ENCODE measurements around the gene ZNF503.
A peak's percentile ranks its signal among the peaks of the same experiment; 100 is the strongest.
"Not testable (repeated sequence)": the region's sequence is repeated elsewhere in the genome, so short reads cannot be mapped to it uniquely, and the experiment has no call there.

Gene ZNF503

DNA sequence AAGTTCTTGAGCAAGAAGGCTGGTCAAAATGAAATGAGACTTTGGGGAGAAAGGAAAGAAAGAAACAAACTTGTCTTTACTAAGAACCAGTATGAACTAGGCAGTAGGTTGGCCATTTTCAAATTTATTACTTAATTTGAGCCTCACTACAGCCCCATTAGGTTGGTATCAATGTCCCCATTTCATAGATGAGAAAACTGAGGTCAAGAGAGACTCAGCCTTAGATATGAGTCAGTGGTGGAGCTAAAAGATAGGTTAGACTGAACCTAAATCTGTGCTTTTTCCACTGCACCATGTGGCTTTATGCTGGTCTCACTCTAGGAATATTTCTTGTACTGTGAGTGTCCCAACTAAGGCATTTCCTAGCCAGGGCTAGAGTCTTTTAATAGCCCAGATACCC, 8.8 kb downstream of the ZNF503 start:
- no peak for DNase-seq

DNA sequence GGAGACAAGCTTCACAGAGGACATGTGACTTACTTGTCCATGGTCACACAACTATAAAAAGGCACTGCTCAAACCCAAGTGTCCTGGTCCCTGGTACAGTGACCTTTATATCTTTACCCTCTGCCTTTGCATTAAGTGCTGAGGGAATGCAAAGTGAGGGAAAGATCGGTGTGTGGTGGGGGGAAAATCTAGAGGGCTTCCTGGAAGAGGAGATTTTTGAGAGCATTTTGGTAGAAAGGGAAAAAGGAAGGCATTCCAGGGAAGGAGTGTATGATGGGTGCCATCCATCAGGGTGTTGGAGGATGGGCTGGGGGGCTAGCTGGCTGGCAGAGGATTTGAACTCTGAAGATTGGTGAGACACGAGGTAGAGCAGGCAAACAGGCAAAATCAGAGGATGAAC, 9.3 kb downstream of the ZNF503 start:
- DNase-seq: no peak

DNA sequence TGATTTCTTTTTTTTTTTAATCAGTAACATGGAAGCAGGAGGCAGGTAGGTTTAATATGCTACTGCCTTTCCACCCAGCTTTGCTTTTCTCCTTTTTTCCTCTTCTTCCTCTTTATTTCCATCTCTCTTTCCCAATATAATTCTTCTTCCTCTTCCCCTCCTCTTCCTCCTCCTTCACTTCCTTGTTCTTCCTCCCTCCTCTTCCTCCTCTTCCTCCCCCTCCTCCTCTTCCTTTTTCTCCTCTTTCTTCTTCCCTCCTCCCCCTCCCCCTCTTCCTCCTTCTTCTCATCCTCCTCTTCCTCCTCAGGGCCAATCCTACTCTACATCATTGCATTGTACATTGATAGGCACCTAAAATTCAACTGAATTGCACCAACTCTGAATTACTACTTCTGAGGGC, 11.4 kb downstream of the ZNF503 start:
- no peak for DNase-seq

DNA sequence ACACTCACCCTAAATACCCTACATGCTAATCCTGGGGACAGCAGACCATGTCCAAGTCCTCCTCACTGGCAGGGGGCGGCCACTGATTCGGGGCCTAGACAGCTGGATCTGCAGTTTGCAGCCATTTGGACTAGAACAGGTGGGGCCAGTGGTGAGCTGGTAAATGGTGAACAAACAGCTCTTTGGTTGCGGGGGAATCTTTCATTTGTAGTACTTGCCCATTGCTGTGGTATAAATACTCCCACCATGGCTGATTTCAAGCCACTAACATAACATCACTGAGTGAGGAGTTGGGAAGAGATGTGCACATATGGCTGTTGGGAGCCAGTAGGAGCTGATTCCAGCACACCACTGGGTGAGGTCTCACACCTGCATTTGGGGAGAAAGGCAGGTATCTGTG, 13.5 kb downstream of the ZNF503 start:
- DNase-seq: no peak

DNA sequence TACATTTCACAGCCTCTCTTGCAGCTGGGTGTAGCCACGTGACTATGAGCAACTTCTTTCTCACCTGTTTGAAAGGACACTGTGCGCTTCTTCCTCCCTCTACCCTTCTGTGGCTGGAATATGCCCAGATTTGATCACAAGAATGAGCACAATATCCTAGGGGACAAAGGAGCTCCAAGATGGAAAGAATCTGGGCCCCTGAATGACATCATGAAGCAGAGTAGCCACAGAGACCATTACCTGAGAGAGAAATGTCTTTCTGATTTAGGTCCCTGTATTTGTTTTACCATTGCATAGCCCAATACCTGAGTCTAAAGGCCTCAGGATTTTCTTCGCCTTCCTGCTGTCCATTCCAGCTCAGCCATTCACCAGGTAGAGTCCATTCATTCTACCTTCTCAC, 15.4 kb downstream of the ZNF503 start:
- DNase-seq: no peak

DNA sequence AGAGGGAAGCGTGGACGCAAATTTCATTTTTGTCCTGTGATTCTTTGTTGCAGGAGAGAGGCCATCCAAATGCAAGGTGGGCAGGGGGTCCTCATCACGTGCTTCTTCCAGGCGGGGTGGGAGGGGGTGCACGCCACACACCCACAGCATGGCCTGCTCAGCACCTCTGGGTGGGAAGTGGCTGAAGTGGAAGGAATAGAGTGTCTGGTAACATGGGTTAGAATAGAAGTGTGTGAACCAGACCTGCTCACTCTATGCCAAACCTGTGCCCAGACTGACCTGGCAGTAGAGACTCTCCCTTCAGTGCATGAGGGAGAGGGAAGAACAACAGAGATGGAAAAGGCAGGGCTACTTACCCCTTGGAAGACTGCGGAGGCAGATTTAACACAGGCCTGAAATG, 21.7 kb downstream of the ZNF503 start:
- no peak for DNase-seq

DNA sequence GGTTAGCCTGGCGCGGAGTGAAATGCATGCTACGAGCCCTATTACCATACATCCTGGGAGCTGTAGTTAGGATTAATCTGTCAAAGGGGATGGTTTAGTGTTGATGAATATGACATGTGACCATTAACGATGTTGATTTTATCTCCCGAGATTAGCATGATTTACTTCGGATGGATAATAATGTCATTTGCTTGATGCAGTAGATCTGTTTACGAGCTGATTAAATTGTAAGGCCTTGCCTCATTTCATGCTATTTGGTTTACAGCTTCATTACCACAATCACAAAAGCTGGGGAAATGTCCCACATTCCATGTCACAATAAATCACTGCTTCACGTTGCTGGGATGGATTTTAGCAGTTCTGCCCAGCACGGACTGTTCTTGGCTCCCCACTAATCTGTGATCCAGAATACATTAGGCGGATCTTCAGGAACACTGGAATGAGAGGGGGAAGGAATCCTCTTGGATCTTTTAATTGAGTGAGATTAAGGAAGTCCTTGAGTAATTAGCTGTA, 22.3 kb downstream of the ZNF503 start:
- DNase-seq: no peak

DNA sequence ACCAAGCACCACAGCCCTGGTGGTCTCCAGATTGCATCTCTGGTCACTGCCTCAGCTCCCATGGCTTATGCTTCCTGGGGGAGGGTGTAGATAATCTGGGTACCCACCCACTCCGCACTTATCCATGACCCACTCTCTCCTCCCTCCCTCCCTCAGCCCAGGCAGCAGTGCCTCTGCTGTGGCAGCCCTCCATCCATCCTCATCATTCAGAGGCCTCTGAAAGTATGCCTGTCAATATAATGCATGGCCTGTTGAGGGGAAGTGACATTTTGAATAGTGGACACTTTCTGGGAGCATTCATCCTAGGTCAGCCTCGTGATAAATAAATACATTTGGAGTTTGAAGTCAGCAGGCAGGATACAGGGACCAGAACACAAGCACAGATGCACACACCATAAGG, 23.2 kb downstream of the ZNF503 start:
- DNase-seq: no peak

DNA sequence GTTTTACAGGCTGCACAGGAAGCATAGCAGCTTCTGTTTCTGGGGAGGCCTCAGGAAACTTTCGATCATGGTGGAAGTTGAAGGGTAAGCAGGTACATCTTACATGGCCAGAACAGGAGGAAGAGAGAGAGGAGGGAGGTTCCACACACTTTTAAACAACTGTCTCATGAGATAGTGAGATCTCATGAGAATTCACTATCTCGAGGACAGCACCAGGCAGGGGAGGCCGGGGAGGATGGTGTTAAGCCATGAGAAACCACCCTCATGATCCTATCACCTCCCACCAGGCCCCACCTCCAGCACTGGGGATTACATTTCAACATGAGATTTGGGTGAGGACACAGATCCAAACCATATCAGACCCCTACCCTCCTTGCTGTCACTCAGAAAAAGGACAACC, 23.7 kb downstream of the ZNF503 start:
- DNase-seq: no peak

DNA sequence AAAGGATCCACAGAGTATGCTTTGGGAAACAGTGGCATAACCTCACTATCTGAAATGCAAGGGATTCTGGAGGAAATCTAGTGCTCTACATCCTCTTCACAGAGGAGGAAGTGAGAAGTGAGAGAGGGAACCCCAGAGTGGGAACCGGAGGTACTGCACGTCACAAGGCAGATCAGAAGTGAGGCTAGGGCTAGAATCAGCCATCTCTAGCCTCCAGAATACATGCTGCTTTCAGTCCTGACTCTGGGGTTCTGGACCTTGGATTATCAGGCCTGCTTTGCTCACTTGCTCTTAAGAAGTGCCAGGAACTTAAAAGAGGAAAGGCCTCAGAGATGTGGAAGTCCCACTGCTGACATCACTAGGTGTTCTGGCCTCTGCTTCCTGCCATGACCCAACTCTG, 25.7 kb downstream of the ZNF503 start:
- peak; percentile 77 to 83 (median 82) for DNase-seq

DNA sequence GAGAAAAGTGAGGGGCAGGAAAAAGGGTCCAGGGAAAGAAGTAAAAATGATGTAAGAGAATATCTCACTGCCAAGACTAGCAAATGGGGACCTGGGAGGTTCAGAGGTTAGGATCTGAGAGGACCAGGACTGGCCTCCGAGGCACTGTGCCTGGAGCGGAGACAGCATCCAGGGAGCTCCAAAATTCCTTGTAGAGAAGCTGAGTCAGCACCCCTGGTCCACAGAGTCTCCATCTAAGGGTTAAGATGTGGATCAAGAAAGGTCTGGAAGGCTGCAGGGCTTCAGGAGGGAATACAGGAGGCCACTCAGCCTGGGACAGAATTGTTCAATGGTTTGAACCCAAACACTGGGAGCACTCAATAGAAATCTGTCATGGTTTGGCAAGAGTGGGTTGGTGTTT, 30.6 kb downstream of the ZNF503 start:
- no peak for DNase-seq

DNA sequence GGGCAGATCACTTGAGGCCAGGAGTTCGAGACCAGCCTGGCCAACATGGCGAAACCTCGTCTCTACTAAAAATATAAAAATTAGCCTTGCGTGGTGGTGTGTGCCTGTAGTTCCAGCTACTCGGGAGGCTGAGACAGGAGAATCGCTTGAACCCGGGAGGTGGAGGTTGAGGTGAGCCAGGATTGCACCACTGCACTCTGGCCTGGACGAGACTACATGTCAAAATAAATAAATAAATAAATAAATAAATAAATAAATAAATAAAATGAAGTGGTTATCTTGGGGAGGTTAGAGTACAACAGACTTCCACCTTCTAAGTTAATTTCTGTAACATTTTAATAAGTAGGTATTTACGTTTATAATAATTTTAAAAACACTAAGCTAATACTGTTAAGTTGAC, 31.7 kb downstream of the ZNF503 start:
- not testable (repeated sequence) for DNase-seq

DNA sequence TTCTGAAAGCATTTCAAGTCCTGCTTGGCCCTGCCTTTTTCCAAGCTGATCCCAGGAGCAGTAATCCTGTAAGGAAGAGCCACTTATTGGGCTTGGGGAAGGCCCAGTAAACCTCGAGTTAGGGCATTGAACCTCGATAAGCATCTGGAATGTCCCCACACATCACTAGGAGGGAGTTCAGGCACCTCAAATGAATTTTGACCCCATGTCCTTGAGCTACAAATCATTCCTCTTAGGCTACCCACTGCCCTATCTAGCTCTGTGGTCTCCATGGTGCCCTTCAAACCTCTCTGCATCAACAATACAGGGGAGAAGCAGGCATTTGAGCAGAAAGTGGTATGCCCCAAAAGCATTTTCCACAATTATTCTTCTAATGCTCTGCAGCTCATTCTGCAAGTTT, 33.7 kb downstream of the ZNF503 start:
- no peak for DNase-seq

DNA sequence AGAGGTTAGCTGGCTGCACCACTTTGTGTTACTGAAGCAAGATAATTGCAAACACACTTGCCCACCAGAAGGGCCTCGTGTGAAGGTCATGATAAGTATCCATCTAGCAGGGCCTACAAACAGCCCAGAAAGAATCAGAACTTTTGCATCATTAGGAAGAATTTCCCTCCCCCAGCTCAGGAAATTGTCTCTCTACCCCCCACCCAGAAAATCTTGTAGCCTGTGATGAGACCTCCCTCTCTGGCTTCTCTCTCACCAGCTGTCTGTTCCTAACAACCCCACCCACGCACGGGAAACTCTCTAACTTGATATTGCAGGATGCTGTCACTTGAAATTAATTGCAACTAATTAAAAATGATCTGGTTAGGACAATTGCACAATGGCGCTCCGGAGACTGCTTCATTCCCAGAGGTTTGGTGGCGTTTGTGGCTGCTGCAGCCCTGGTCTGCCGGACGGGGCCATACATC, 34.5 kb downstream of the ZNF503 start:
- DNase-seq: peak in 1 of 3 donors; percentile 31

DNA sequence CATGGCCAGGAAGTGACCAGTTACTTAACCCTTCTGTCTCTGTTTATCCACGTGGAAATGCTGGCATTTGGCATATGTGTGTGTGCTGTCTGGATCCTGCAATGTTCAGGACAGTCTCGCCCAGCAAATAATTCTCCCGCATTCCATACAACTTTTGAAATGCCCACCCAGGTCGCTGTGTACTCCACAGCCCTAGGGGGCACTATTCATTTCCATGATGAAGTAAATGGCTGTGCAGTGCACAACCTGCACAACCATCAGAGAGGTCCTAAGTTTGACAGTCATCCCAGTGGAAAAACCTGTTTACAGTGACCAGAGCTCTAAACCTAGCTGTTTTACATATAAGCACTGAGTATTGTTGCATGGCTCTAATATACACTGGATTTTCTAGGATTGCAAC, 38.1 kb downstream of the ZNF503 start:
- DNase-seq: no peak

DNA sequence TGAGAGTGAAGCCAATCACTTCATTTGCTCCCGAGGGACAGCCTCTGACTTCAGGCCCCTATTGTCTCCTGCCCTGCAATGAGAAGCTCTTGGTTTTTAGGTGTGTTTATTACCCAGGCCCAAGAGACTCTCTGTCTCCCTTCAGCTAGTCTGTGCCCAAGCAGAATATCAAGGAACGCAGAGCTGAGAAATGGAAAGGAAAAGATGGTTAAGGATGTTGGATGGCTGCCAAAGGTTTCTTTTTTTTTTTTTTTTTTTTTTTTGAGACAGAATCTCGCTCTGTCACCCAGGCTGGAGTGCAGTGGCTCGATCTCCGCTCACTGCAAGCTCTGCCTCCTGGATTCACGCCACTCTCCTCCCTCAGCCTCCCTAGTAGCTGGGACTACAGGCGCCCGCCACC, 41.7 kb downstream of the ZNF503 start:
- DNase-seq: not testable (repeated sequence)

DNA sequence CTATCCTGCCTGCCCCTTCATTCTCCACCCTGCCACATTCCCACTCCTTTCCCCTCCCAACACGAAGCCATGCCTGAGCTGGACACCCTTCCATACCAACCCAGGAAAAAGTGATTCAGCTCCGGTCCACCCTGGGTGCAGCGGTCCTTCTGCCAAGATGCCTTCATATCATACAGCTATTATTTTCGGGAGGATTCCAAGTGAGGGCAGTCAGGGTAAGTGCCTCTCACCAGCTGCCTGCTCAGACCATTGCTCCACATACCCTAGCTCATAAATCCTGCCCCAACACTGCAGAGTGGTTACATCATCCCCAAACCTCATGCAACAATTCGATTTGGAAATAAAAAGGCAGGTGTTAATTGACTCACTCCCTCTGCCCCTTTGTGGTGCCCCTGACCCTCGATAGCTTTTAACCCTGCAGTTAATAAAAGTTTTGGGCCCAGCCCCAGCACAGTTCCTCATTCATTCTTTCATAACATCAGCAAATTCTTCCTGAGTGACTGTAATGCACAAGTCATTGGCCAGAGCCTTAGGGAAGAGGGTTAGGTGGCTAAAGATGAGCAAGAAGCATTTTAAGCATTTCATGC, 42.6 kb downstream of the ZNF503 start:
- DNase-seq: peak; percentile 50 to 56 (median 54)

DNA sequence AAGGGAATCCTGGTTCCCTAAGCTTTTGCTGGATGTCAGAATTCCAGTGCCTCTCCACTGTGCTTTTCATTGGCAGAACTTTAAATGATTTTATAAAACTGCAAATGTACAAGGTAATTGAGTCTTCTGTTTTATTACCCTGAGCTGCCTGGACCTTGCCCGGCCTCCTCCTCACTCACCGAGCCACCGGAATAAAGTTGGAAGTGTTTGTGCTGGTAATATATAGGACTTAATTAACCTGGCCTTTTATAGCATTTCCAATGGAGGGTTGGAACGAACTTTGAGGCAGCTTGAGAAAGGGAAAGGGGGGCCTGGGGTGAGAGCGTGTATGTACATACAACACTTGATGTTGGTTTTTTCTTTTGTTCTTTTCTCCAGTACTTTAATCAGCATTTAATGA, 43.4 kb downstream of the ZNF503 start:
- DNase-seq: no peak

DNA sequence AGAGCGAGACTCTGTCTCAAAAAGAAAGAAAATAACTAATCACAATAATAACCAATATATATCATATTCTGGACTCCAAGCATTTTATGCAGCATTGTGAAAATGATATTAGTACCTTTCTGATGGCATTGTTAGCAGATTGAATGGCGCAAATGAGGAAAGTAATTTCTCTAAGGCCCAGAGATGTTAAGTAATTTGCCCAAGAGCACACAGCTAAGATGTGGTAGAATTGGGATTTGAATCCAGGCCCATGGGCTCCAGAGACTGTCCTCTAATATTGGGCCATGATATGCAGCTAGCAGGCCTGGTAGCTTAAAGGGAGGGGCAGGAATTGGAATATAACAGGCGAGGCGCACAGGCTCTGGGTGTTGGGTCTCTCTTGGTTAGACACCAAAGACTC, 44.1 kb downstream of the ZNF503 start:
- DNase-seq: no peak

DNA sequence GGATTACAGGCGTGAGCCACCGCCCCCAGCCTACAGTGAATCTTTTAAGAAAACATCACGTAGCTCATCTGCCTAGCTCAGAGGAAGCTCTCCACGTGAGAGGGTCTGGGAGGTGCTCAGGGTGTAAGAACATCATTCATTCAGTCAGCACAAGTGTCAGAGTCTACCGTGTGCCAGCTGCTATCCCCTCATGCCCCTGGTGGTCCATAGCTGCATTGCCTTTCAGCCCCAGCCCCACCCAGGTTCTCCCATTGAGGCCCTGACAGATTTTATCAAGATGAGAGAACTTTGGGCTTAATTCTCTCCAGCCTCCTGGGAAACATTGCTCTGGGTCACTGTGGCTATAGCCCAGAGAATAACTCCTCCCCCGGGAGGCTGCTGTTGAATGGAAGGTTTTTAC, 45.1 kb downstream of the ZNF503 start:
- DNase-seq: no peak

DNA sequence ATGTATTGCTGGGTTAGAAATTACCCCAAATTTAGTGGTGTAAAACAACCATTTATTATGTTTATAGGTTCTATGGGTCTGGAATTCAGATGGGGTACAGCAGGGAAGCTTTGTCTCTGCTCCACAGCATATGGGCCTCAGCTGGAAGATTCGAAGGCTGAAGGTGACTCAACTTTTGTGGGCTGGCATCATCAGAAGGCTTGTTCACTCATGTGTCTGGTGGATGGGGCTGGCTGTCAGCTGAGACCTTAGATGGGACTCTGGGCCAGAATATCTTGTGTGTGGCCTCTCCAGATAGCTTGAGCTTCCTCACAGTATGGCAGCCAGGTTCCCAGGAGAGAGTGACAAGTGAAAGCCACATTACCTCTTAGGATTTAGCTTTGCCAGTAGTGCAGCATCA, 45.9 kb downstream of the ZNF503 start:
- no peak for DNase-seq

DNA sequence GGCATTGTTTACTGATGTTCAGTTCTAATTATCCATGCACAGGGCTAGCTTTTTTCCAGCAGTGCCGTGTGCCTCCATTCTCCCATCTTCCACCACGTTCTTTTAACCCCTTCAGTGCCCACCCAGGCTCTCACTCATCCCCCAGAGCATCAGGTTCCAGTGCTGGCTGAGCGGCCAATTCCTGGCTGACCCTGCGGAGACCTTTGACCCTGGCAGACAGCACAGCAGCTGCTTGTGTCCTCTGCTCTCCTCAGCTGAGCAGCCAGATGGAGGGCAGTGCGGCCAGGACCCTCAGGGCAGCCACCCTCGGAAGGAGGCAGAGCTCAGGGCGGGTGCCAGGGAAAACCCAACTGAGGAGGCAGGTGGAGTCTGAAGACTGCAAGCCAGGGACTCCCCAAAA, 48.4 kb downstream of the ZNF503 start:
- no peak for DNase-seq

DNA sequence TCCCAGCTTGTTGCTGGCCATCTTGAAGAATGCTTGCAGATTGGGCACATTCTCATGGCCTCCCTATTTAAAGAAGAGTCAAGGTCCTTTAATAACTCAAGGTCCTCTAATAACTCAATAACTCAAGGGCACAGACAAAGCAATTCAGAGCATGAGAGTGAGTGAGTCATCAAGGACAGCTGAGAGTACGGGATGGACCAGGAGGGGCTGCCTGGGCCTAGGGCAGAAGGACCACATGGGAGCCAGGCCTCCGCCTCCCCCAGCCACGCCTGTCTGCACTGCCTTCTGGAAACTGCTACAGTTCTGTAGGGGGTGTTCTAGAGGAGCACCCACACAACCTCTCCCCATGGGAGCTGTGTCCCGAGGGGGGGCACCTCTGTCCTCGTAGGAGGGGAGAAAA, 48.9 kb downstream of the ZNF503 start:
- DNase-seq: no peak

DNA sequence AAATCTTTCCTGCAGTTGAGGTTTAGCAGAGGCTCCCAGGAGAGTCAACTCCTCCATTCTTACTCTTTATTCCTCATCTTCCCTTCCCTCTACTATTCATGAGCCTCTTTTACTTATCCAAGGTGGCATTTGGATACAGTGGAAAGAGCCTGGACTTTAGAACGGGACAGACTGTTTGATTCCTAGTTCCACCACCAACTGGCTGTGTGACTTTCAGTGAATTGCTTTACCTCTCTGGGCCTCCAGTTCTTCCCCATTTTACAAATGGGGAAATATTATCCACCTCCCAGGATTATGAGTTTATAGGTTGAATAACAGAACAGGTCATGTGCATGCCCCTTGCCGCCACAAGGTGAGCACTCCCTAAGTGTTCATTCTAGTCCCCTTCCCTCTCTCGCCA, 49.9 kb downstream of the ZNF503 start:
- no peak for DNase-seq

DNA sequence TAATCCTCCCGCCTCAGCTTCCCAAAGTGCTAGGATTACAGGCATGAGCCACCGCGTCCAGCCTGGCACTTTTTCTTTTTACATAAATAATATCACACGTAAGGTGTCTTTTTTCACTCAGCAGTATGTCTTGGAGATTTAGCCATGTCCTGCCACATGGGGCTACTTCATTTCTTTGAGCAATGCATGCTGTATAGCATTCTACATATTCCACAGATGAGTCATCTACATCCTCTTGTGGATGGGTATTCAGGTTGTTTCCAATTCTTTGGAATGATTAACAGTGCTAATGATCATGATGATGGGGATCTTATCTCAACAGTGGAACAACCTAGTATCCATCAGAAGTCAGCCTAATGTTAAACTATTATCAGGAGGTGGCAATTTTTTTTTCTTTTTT, 50.8 kb downstream of the ZNF503 start:
- DNase-seq: no peak
